HTERT RPE-1 (cell line): ENCODE measurements around the gene VEGFC.

ENCODE experiments used
- in situ Hi-C: fragments of 300-500 bp; cut with MboI; formaldehyde crosslinking; loops from 4 replicates; pipeline ENCODE4 v1.14.3; 2020; ENCODE audit warnings: low sequenced_read_pairs

Gene VEGFC

DNA sequence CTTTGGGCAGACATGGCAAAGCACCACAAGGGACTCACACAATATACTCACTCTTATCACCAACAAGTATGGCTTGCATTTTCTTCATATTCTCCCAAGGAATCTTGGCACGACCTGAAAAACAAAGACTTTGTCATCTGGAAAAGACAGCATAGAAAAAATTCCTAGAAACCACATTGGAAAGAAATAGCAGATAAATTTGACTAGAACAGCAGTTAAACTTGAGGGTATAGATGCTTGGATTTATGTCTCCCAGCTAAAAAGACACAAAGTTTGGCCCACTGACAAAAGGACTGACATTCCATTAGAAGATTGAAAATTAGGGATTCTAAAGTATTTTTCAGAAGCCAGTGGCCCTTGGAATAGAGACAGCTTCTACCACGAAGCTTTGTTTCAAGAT lies 6.9 kb upstream of the VEGFC start:
- in situ Hi-C loops = no loop called here

DNA sequence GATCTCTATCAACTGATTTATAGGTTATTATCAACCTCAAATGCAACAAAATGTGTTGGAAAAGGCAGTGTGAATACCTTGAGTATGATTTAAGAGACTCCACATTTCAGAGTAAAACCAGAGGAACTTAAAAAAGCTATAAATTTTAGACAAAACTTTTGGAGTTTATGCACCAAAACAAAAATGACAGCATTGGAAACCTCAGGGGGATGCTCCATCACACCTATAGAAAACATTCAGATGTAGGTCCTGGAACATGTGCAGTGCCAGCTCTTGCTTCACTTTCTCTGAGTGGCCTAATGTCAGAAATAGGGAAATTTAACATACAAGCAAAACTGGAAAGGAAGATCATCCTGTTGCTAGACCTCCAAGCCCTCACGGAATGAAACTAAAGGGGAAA lies 5.8 kb upstream of the VEGFC start:
- in situ Hi-C loops = no loop called here

DNA sequence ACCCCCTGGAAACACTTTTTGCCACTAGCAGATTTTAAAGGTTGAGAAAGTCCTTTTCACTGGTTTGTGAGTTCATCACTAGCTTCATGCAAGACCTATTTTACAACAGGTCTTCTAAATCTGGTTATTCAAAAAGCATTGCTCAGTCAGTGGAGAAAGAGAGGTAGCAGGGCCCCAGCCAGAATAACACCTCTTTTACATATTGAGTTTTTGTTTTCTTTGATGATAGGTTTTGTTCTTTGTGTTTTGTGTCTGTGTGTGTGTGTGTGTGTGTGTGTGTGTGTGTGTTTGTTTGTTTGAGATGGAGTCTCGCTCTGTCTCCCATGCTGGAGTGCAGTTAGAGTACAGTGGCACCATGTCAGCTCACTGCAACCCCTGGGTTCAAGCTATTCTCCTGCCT lies 2.7 kb upstream of the VEGFC start:
- in situ Hi-C loops = no loop called here

DNA sequence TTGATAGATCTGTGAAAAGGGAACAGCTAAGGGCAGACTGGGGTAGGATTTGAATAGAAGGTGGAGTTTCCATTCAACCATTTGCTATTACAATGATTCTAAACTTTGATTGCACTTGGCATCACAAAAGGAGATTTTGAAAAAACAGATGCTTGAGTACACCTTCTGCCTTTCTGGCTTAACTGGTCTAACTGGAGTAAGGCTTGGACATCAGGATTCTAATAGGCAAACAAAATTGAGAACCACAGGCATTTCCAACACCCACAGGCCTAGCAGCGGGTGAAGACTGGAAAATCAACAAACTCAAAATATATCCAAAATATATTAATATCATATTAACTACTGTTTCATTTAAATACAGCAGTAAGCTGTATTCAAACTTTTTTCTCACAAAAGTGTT lies 1.9 kb upstream of the VEGFC start:
- in situ Hi-C loops = no loop called here

DNA sequence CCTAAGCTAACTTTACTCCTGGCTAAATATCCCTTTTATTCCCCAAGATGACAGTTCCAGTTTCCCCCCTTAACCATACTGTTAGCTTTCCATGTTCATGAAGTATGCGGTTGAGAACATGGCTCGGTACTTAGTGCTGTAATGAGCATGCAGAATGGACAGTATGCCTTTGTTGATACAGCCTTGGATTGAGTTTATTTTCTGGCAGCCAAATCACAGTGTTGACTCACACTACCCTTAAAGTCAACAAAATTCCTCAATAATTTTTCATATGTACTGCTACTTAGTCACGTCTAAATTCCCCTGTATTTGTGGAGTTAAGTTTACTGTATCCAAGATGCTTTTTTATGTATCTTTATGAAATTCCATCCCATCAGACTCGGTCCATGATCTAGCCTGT lies 1.4 kb upstream of the VEGFC start:
- in situ Hi-C loops = no loop called here

DNA sequence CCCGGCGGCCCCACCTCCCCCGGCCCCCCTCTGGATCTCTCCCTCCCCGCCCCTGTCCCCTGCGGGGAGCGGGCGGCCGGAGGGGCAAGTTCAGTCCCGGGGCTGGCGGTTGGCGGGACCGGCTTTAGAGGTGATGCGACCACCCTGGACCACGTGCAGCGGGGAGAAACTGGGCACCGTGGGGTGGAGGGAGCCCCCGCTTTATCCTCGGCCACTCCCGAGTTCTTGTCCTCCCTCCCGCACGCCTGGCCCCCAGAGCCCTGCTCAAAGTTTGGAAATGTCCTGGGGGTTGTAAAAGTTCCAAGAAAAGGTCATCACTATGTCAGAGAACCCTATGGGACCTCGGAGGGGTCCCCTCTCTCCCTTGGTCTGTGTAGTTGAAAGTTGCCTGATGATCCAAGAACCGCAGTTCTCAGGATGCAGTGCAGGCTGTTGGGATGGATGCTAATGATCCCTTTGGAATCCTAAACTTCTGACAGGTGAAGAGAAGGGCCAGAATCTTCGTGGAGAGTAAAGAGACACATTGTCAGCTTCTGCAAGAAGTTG lies 411 bp upstream of the VEGFC start:
- in situ Hi-C loops = no loop called here

DNA sequence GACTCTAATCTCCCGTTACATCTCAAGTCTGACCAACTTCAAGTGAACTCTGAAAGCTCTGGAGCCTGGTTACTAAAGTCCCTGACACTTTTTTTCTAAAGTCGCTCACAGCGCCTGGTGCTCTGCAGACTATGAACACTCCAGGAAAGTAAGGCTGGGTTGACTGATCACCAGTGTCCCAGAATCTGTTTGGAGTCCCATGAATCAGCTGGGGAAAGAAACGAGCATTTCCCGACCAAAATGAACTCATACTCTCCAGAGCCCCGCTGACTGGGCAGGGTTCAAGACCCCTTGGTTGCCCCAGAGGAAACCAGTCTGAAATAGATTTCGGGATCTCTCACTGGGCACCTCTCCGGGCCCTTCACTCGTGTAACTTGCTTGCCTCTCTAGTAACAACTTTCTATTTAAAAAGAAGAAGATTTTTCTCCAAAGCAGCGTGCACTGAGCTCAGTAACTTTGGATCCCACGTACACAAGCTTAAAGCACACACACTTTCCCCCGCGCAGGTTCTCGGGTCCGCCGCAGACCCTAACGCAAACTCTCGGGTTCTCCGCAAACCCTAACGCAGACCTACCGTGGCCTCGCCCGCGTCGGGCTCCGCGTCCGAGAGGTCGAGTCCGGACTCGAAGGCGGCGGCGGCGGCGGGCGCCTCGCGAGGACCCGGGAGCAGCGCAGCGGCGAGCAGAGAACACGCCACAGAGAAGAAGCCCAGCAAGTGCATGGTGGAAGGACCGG lies 964 bp downstream of the VEGFC start:
- in situ Hi-C loops = no loop called here

DNA sequence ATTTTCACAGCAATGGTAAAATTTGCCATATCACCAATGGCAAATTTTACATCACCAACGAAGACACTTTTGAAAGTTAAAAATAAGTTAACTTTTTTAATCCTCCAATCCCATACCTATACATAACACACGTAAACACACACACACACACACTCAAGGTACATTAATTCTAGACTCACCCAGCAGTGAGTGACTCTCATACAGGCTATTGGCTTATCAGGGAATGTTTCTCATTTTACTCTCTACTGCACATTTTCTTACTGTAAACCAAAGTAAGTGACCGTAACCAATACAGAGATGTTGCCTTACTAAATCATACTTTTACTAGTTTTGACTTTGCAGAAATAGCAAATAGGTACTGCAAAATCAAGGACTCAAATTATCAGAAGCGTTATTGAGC lies 2.3 kb downstream of the VEGFC start:
- in situ Hi-C loops = no loop called here

DNA sequence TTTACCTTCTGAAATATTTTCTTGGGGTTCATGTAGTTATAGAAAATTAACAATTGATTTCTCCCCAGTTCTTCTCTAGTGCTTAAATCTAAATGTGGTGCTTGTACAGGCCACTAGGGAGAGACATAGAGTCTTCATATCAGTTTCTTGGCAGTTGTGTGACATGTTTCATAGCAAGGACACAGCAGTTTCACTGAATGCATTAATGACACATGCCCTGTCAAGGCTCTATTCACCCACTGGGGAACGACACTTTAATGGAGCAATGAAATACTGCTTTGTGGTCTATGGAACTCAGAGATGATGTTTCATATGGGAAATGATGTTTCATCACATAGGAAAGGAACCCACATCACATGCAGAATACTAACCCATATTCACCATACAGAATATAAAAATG lies 2.8 kb downstream of the VEGFC start:
- in situ Hi-C loops = no loop called here

DNA sequence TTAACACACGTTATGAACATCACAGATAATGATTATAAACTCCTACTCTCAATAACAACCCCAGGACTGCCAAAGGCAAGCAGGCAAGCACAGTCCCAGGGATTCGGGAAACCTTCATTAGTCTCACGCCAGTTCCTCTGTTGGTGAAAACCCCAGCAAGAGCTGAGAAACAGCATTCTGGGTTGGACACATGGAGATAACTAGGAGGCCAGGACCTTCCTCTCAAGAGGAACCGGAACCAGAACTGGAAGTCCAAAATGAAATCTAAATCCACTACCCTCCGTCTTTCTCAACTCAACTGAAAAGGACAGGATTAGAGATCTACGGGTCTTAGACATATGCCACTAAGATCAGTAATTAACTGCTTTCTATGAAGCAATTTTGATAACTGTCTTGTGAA lies 3.8 kb downstream of the VEGFC start:
- in situ Hi-C loops = no loop called here

DNA sequence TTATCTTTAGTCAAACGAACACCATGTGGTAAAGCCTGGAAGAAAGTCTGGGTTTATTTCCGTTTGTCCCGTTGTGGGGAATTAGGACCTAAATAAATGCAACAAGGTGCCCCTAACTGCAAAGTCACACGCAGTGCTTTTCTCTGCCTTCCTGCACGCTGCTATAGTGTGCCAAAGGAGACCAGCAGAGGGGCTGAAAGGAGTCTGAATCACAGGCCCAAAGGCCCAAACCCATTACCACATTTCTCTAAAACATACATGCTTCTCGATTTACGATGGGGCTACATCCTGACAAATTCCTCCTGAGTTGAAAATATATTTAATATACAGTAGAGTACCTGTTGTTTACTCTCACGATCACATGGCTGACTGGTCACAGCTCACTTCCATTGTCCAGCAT lies 4.5 kb downstream of the VEGFC start:
- in situ Hi-C loops = no loop called here

DNA sequence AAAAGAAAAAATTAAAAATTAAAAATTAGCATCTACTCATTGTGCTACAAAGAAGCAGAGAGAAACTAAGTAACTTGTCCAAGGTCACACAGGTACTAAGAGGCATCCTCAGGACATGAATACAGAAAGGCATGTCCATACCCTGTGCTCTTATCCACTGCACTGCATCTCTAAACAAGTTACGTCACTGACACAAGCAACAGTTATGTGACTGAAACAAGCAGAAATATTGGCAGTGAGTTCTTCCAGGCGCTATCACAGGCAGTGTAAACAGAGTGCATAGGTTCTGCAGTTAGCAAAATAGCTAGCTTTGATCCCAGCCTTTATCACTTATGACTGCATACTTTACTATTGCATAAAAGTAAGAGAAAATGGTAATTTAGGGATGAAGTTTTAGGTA lies 7.9 kb downstream of the VEGFC start:
- in situ Hi-C loops = no loop called here

DNA sequence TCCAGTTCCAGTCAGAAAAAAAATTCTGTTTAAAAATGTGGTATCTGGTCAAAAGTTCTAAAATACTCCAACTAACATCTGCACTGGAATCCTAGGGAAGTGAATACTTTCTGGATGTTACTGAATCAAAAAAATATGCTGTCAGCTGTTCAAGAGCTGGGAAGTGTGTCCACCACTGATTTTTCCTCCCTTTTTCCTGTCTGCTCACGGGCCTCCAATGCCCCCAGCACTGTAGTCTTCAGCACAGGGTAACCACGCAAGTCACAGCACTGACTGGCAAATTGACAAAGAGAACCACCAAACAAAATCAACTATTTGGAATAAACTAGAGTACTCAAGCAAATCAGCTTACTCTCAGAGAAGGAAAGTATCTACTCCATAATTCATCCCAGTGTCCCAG lies 9.9 kb downstream of the VEGFC start:
- in situ Hi-C loops = no loop called here

DNA sequence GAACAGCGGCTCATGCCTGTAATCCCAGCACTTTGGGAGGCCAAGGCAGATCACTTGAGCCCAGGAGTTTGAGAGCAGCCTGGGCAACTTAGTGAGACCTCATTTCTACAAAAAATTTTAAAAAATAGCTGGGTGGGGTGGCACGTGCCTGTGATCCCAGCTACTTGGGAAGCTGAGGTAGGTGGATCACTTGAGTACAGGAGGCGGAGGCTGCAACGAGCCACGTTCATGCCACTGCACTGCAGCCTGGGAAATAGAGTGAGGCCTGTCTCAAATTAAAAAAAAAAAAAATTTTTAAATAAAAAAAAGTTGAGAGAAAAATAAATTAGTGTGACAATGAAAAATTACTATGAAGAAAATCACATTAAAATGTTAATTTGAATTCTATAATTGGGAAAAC lies 10.5 kb downstream of the VEGFC start:
- in situ Hi-C loops = no loop called here

DNA sequence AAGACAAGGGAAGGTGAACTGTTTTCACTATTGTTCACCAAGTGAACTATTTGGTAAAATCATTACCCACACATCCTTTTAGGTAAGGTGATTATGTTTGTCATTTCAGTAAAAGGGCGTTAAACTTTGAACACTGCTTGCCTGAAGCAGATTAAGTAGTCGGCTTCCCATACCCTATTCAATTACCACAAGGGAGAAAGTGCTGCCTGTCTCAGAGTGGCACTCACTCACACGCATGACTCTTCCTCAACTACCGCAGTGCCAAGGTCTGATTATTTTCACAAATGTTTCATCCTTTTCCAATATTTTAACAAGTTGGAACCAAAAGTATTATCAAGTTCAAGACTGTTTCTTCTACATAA lies 11.0 kb downstream of the VEGFC start:
- in situ Hi-C loops = no loop called here

DNA sequence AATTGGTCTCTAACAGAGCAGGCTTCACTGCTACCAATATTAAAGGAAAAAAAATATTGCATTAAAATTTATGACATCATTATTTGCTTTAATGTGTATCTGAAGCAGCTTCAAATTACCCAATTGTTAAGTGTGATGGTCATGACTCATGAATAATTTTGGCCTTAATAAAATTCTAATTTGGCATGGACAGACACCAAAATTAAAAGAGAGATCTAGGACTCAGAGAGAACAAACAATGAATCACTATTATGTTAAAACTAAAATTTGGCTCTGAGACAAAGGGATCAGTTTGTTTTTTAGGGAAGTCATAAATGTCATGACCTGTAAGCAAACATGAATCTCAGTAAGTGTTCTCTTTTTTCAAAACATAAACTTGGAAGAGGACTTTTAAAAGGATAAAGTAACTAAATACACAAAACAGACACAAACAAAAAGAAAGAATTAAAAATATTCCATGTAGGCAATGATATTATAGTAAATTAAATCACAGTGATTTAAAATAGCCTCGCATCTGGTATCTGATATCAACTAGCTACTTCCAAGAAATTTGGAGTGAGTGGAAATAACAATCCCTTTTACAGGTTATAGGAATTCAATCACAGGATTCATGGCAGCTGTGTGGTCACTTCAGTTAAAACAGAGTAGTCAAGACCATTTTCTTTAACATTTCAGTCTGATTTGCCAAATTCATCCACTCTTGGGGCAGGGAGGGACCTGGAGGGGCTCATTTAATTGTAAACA lies 11.6 kb downstream of the VEGFC start:
- in situ Hi-C loops = no loop called here

DNA sequence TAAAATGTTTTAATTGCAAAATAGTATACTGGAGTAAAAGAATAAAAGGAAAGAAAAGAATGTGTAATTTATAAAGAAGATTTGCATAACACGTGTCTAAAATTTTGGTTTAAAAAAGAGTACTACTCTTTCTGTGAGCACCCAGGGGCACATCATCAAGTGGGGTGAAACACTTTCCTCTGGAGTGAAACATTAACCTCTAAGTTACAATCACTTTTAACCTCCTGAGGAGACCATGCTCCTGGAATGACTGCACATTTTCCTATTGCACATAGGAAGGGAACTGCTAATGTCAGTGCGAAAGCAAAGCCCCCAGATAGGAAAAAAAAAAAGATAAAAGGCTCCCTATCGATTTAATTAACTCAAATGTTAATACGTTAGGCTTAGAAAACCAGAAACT lies 13.3 kb downstream of the VEGFC start:
- in situ Hi-C loops = no loop called here

DNA sequence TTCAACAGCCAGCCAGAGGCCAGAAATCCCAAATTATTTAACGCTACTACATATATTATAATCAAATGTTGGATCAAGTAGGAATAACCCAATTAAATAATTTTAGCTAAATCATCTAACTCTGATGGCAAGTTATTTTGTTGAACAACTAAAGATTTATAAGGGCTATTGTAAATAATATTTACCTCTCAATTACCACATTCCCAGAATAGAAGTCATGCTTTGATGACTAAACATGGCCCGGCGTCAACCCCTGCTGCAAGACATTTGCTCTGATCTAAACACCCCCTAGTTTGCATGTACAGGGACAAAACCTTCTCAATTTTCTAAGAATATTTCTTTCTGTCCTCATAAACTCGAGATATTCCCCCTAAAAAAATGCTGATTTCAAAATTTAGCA lies 14.2 kb downstream of the VEGFC start:
- in situ Hi-C loops = no loop called here

DNA sequence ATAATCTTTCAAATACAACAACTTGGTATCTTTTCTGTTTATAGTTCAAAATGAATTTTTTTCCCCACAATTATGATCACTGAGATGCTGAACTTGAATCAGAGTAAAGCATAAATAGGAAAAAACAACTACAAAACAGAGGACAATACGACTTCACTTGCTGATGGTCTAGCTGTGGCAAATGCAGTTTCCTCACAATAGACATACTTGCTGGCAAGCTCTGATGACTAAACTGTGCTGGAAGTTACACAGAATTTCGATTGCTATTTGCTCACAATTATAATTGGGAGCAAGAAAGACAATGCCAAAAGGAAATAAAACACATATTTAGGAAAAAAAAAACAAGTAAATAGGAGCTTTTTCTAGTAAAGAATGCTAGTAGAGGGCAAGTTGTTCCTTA lies 14.7 kb downstream of the VEGFC start:
- in situ Hi-C loops = no loop called here

DNA sequence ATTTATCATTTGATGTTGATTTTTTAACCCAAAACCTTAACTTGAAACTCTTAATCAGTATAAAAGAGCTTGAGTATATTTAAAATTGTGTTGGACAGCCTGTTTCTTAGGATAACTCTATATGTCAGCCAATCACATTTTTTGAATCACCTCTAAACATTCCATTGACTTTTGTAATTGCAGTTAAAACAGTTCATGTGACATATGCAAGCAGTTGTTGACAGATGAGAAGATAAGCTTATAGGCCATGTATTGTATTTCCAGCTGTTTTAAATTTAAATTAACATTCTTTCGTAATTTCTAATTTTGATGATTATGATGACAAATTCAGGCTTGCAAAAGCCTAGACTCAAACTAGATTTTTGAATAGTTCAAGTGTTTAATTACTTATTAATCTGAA lies 17.4 kb downstream of the VEGFC start:
- in situ Hi-C loops = no loop called here

DNA sequence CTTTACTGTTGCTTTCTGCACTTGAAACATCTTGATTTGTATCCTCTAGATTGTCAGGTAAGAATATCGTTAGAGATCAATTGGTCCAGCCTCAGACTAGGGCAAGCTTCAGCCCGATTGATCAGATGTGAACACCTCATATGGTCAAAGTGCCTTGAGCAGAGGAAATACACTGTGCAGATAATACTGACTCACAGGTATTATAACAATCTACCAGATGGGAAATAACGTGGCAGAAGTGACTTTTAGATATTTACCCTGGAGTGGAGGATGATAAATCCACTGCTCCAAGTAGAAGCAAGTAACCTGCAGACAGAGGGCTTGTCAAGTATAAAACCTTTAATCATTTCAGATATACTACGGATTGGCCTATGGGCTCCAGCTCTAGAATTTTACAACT lies 17.9 kb downstream of the VEGFC start:
- in situ Hi-C loops = no loop called here

DNA sequence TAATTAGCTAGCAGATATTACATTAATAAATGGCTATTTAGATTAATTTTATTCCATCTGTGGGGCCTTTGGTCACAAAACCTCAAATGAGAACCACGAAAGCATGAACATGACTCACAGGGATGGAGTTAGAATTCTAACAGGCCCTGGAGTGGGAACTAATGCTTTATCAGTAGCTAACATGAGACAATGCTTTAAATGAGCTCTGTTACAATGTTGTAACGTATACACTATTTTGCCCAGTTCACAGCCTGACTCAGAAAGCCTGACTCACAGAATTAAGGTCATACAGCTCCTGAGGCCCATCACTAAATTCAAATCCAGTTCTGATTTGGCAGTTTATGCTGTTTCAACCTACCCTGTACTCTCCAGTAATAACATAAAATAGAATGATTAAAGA lies 23.2 kb downstream of the VEGFC start:
- in situ Hi-C loops = no loop called here

DNA sequence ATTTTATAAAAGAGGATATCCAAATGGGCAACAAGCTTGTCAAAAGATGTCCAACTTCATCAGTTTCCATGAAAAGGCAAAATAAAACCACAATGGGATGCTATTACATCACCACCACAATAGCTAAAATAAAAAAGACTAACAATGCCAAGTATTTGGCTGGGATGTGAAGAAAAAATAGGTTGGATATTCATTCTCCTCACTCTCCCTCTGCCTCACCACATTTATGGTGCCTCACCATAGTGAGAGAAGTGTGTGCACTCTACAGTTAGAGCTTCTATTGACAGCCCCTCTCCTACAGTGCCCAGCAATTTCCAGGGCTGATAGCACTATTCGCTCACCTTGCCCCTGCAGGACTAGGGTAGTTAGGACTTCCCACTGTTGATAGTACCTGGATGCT lies 25.5 kb downstream of the VEGFC start:
- in situ Hi-C loops = no loop called here
